ENCODE measurements around the gene LPO.

Gene LPO

GRCh38 chr17:58294034-58294433, 55.6 kb downstream of the LPO start:
- Mint-ChIP-seq H3K9me3 (no peaks in the 10 kb centered on the region), H3K4me3 (no peak overlapping the region), H3K36me3 (ENCODE audit: low read depth) (no peaks in the 10 kb centered on the region), H3K4me1 (ENCODE audit: low read depth) (no peaks in the 10 kb centered on the region), H3K27ac (no peak overlapping the region), H3K27me3 (peaks cover 28% of the 10 kb centered on the region)

DNA sequence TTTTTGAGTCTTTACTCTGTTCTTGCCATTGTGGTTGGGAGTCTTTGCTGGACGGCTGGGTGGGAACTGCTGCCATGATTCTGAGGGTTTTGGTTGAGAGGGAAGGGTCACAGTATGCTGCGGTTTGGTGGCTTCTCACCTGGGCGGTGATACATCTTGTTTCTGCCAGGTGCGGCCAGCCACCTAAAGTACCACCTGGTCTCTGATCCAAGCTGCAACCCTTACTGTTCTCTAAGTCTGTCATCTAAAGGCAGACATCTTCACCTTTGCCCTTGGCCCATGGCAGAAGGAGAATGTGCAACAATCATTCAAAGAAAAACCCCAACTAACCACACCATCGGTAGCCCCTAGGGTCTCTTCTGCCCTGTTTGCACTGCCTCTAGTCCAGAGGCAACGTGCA, 62.0 kb downstream of the LPO start:
- H3K4me1 Mint-ChIP-seq (ENCODE audit: low read depth) = peaks cover 7% of the 10 kb centered on the region
- no peaks in the 10 kb centered on the region for H3K9me3 Mint-ChIP-seq
- H3K36me3 Mint-ChIP-seq (ENCODE audit: low read depth) = peaks cover 4% of the 10 kb centered on the region
- peaks cover 3% of the 10 kb centered on the region for H3K27me3 Mint-ChIP-seq
- no peak overlapping the region for H3K4me3 Mint-ChIP-seq
- no peak overlapping the region for H3K27ac Mint-ChIP-seq

- no peaks in the 10 kb centered on the region for H3K9me3 Mint-ChIP-seq
- H3K4me1 Mint-ChIP-seq (ENCODE audit: low read depth) = peaks cover 7% of the 10 kb centered on the region
- peaks cover 4% of the 10 kb centered on the region for H3K36me3 Mint-ChIP-seq (ENCODE audit: low read depth)
- no peak overlapping the region for H3K4me3 Mint-ChIP-seq
- H3K27ac Mint-ChIP-seq = no peak overlapping the region
- no peaks in the 10 kb centered on the region for H3K27me3 Mint-ChIP-seq
These were observed 63.2 kb downstream of the LPO start for GRCh38 chr17:58301504-58302150.

DNA sequence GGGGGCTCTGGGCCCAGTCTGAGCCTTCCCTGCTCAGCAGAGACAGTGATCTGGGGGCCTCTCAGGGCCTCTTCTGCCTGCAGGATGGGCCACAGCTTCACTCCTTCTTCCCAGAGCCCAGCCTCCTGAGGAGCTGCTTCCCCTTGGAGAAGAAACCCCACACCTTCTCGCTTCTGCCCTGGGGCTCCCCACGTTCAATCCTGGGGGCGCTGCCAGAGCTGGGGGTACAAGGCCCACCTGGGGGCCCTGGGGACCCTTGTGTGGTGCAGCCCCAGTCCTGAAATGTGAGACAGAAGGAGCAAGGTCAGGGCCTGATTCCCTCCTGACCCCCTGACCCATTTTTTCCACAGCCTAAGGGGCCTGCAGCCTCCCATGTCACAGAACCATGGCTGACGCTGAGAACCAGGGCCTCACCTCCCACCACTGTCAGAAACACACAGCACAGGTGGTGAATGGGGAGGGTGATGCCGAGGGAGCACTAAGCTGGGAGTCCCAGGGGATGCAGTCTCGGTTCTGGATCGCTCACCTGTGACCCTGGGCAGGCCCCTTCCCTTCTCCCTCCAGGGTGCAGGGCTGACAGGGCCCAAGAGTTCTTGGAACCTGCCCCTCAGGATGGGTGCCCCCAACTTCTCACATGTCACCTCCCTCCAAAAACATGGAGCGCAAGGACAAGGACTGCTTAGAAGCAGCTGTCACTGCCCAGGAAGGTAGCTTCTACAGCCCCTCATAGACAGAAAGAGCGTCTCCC, 64.0 kb downstream of the LPO start:
- H3K27me3 Mint-ChIP-seq = no peaks in the 10 kb centered on the region
- H3K4me3 Mint-ChIP-seq = no peak overlapping the region
- peaks cover 4% of the 10 kb centered on the region for H3K36me3 Mint-ChIP-seq (ENCODE audit: low read depth)
- H3K9me3 Mint-ChIP-seq = no peaks in the 10 kb centered on the region
- H3K27ac Mint-ChIP-seq = no peak overlapping the region
- peaks cover 7% of the 10 kb centered on the region for H3K4me1 Mint-ChIP-seq (ENCODE audit: low read depth)

DNA sequence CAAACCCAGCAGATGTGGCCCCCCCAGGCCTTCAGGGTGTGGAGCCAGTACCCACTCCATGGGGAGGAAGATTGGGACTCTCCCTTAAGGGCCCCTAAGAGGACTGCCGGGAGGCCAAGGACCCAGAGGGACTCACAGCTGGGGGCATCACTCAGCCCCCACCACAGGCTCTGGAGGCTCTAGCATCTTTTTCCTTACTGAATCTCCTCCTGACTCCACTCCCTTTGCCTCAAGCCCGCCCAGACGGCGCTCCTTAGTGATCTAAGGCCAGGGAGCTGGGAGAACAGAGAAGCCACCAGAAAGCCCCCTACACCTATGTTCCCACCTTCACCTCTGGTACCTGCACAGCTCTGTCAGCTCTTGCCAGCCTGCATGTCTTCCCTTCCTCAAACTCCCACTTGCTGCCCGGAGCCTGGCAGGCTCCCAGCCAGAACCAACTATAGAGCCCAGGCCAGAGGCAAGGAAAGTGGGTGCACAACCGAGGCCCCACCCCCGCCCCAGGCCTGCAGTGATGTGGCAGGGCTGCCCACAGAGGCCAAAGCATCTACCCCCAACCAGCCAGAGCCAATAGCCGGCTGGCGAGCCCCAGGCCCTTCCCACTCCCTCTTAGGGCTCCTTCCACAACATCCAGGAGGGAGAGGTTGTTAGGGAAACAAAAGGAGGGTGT, 64.7 kb downstream of the LPO start:
- Mint-ChIP-seq H3K4me3 (no peak overlapping the region), H3K27ac (no peak overlapping the region), H3K4me1 (ENCODE audit: low read depth) (peaks cover 7% of the 10 kb centered on the region), H3K9me3 (no peaks in the 10 kb centered on the region), H3K36me3 (ENCODE audit: low read depth) (peaks cover 4% of the 10 kb centered on the region), H3K27me3 (no peaks in the 10 kb centered on the region)

DNA sequence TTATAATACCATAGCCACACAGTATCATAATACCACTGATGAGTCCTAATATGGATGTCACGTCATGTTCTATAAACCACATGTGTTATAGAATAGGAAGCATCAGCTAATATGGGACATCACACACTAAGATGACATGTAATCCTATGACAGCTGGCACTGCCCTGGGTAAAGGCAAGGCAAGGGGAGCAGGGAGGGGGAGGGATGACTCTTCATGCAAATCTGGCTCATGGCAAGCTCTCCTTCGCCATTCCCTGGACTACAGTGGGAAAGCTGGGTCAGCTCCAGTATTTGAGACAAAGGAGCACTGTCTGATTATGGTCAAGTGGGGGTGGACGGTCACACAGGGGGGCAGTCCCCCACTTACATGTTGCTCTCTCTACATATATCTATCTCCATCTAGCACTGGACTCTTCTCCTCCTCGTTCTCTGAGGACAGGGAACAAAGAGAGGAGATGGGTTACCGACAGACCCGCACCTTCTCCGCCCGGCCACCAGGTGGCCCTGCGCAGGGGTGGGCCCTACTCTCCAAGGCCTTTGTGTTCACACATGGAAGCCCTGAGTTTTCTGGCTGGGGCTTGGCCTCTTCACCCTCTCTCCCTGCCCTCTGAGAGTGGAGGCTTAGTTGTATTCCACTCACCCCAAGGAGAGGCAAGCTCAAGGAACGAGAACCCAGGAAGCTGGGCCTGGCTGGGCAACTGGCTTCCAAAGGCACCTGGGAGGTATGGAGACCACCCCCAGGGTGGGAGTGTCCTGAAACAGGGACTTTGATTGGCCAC, 65.8 kb downstream of the LPO start:
- Mint-ChIP-seq H3K36me3 (ENCODE audit: low read depth) (peaks cover 4% of the 10 kb centered on the region), H3K27me3 (no peaks in the 10 kb centered on the region), H3K9me3 (no peaks in the 10 kb centered on the region), H3K4me3 (no peak overlapping the region), H3K27ac (no peak overlapping the region), H3K4me1 (ENCODE audit: low read depth) (peaks cover 7% of the 10 kb centered on the region)

- Mint-ChIP-seq H3K27ac (no peak overlapping the region), H3K9me3 (no peaks in the 10 kb centered on the region)
These were observed 66.5 kb downstream of the LPO start for GRCh38 chr17:58304750-58305486.

DNA sequence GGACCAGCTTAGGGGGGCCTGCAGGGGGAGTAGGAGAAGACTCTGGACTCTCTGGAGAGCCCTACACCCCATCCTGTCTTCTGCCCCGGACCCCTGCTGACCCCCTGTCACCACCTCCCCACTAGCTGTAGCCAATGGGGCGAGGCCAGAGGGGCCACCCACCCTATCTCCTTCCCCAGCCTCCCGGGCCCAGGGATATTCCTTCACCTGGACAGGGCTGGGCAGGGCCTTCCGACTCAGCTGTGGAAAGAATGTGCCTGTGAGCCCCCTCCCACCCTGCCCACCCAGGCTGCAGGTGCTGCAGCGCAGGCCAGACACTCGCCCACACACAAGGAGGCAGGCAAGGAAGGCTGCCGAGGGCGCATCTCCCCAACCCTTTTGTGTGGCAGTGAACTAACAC, 67.2 kb downstream of the LPO start:
- Mint-ChIP-seq H3K4me3 (no peak overlapping the region), H3K9me3 (no peaks in the 10 kb centered on the region), H3K27me3 (no peaks in the 10 kb centered on the region), H3K36me3 (ENCODE audit: low read depth) (peaks cover 4% of the 10 kb centered on the region), H3K4me1 (ENCODE audit: low read depth) (peaks cover 7% of the 10 kb centered on the region), H3K27ac (no peak overlapping the region)

More at GRCh38 chr17:58304750-58305486, 66.5 kb downstream of the LPO start:
- H3K36me3 Mint-ChIP-seq (ENCODE audit: low read depth) = peaks cover 4% of the 10 kb centered on the region
- no peak overlapping the region for H3K4me3 Mint-ChIP-seq
- peaks cover 7% of the 10 kb centered on the region for H3K4me1 Mint-ChIP-seq (ENCODE audit: low read depth)
- H3K27me3 Mint-ChIP-seq = no peaks in the 10 kb centered on the region

DNA sequence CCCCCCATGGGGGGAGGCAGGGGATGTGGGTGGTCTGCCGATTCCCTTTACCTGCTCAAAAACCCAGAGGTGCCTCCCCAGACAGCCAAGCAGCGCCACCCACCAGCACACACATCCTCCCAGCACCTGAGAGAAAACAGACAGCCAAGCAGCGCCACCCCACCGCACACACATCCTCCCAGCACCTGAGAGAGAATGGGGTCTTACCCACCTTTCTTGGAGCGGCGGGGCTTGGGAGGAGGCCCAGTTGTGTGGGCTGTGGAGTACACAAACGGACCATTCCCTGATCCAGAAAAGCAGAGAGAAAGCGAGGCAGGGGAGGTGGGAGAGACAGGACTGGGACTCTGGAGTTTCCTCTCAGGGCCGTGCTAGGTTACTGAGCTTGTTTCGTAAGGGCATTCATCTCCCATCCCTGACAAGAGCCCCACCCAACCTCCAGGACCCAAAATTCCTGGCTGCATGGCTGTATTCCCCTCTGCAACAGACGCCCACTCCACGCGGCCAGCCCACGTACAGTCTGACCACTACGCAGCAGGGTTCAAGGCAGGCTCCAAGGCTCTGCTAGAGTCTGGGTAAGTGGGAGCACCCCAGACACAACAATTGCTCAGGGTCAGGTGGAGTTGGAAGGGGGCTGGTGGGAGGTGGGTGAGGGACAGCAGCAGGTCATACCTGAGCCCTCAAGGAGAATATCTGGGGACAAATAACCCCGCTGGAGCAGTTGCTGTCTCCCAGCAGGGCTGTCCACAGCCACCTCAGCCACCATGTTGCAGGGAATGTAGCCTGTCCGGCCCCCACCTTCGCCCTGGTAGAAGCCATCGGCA, 68.0 kb downstream of the LPO start:
- H3K4me3 Mint-ChIP-seq = no peak overlapping the region

GRCh38 chr17:58307468-58308172, 69.2 kb downstream of the LPO start:
- no peak overlapping the region for H3K4me3 Mint-ChIP-seq
- peaks cover 4% of the 10 kb centered on the region for H3K36me3 Mint-ChIP-seq (ENCODE audit: low read depth)
- peaks cover 7% of the 10 kb centered on the region for H3K4me1 Mint-ChIP-seq (ENCODE audit: low read depth)
- H3K27ac Mint-ChIP-seq = no peak overlapping the region
- no peaks in the 10 kb centered on the region for H3K9me3 Mint-ChIP-seq
- H3K27me3 Mint-ChIP-seq = no peaks in the 10 kb centered on the region

More for the DNA sequence above, 68.0 kb downstream of the LPO start:
- Mint-ChIP-seq H3K4me1 (ENCODE audit: low read depth) (peaks cover 7% of the 10 kb centered on the region), H3K9me3 (no peaks in the 10 kb centered on the region), H3K36me3 (ENCODE audit: low read depth) (peaks cover 4% of the 10 kb centered on the region), H3K27me3 (no peaks in the 10 kb centered on the region), H3K27ac (no peak overlapping the region)

- Mint-ChIP-seq H3K27me3 (no peaks in the 10 kb centered on the region), H3K9me3 (no peaks in the 10 kb centered on the region), H3K27ac (no peak overlapping the region), H3K4me3 (no peak overlapping the region), H3K36me3 (ENCODE audit: low read depth) (peaks cover 4% of the 10 kb centered on the region), H3K4me1 (ENCODE audit: low read depth) (peaks cover 7% of the 10 kb centered on the region)
These were observed 70.0 kb downstream of the LPO start for GRCh38 chr17:58308173-58308984.

- Mint-ChIP-seq H3K27ac (no peak overlapping the region), H3K36me3 (ENCODE audit: low read depth) (peaks cover 2% of the 10 kb centered on the region), H3K4me3 (no peak overlapping the region), H3K9me3 (no peaks in the 10 kb centered on the region), H3K4me1 (ENCODE audit: low read depth) (peaks cover 2% of the 10 kb centered on the region), H3K27me3 (no peaks in the 10 kb centered on the region)
These were observed 70.9 kb downstream of the LPO start for GRCh38 chr17:58308985-58309917.
